Activated CD4-positive, alpha-beta memory T cell treated with anti-CD3 and anti-CD28 coated beads, Interleukin-2, amount 10 ng/mL, durations not matched to agents 7 days and 5 days (primary cell): ENCODE results near the gene YEATS2. TPM values are rescaled to one million over a fixed set of nuclear protein-coding genes. Genes with fewer than 3 reads are reported as not detected.
"Not testable (repeated sequence)": the region's sequence is repeated elsewhere in the genome, so short reads cannot be mapped to it uniquely, and the experiment has no call there.

Experiments used
- CTCF ChIA-PET: fragments of 350-600 bp; sonication (Branson Sonifier 250); formaldehyde crosslinking; loops from one replicate; lab custom pipeline; 2021; ENCODE audit warnings: antibody characterized with exemption, inconsistent platforms; lab: Charles Lee
- POLR2A ChIA-PET: fragments of 350-600 bp; sonication (Branson Sonifier 250); formaldehyde crosslinking; loops from one replicate; lab custom pipeline; 2021; ENCODE audit warnings: antibody characterized with exemption; lab: Charles Lee
- DNase-seq: peaks from one replicate; pipeline ENCODE4 v3.0.0-alpha.2; 2020
- H3K27ac Mint-ChIP-seq: one replicate; pipeline ENCODE4 v1.8.0; 2021; ENCODE audit warnings: mild to moderate bottlenecking, mixed read lengths
- H3K27me3 Mint-ChIP-seq: one replicate; pipeline ENCODE4 v1.8.0; 2021; ENCODE audit warnings: mixed read lengths
- H3K36me3 Mint-ChIP-seq: one replicate; pipeline ENCODE4 v1.8.0; 2021; ENCODE audit warnings: low read depth, mixed read lengths
- H3K4me1 Mint-ChIP-seq: one replicate; pipeline ENCODE4 v1.8.0; 2021; ENCODE audit warnings: mixed read lengths
- H3K4me3 Mint-ChIP-seq: one replicate; pipeline ENCODE4 v1.8.0; 2021; ENCODE audit warnings: mild to moderate bottlenecking, mixed read lengths
- H3K9me3 Mint-ChIP-seq: one replicate; pipeline ENCODE4 v1.8.0; 2021; ENCODE audit warnings: mixed read lengths
- total RNA-seq, 2 experiments: library from RNA; stranded (reverse); gene quantifications; one replicate each; pipeline ENCODE4 v1.2.3, GENCODE V29; 2021

YEATS2 gene
- total RNA-seq, 2 experiments from 2014 or later = 51.7 to 56.5 TPM

DNA sequence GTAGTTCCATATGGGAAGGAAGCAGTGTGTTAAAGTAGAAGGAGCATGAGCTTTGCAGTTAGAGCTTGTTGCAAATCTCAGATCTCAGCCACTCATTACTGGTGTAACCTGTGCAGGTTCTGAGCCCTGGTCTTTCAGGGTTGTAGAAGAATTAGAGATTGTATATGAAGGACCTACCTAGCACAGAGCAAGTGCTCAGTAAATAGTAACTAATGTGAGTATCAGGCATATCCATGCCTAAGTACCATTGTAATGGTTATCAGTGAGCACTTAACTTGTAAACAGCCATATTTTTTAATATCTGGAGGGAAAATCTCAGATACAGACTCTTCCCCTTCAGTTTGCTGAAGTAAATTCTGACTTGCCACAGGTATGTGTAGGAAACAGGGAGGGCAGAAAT is 68.5 kb downstream of the YEATS2 start:
- peaks cover 20% of the 10 kb centered on the region for H3K4me1 Mint-ChIP-seq
- no peak for DNase-seq
- no peaks in the 10 kb centered on the region for H3K27me3 Mint-ChIP-seq
- no peak overlapping the region for H3K4me3 Mint-ChIP-seq
- H3K27ac Mint-ChIP-seq = peak overlapping the region; percentile 2
- ChIA-PET CTCF (interaction anchor here (1.0 to 2.3 kb wide), 12 partner anchors 10 to 381 kb away, joined by 3 to 43 read pairs (median 4); partner anchors contain the start of gene PARL), POLR2A (interaction anchor here (1.2 kb wide), 1 partner anchor 69 kb away, joined by 3 read pairs; the partner anchor contains the start of gene YEATS2)
- H3K9me3 Mint-ChIP-seq = no peaks in the 10 kb centered on the region
- H3K36me3 Mint-ChIP-seq = peaks cover 44% of the 10 kb centered on the region

DNA sequence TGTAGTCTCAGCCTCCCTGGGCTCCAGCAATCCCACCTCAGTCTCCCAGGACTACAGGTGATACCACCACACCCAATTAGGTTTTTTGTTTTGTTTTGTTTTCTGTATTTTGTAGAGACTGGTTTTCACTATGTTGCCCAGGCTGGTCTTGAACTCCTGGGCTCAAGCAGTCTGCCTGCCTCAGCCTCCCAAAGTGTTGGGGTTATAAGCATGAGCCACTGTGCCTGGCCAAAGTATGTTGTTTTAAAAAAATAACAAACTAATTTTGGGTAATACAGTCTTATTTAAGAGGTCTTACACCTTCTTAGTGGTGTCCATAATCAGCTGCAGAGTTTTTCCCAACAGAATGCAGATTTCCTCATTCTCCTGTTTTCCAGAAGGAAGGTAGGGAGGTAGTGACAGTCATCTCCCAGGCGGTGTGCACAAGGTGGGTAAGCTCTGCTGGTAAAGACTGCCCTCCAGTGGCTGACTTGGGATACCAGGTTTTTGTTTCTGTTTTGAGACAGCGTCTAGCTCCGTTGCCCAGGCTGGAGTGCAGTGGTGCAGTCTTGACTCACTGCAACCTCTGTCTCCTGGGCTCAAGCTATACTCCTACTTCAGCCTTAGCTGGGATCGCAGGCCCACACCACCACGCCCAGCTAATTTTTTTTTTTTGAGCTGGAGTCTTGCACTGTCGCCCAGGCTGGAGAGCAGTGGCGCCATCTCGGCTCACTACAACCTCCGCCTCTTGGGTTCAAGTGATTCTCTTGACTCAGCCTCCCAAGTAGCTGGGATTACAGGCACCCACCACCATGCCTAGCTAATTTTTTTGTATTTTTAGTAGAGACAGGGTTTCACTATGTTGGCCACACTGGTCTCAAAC is 69.4 kb downstream of the YEATS2 start:
- peak; percentile 79 for DNase-seq
- peaks cover 40% of the 10 kb centered on the region for H3K36me3 Mint-ChIP-seq
- H3K27ac Mint-ChIP-seq = no peak overlapping the region
- peaks cover 20% of the 10 kb centered on the region for H3K4me1 Mint-ChIP-seq
- no peak overlapping the region for H3K4me3 Mint-ChIP-seq
- H3K9me3 Mint-ChIP-seq = no peaks in the 10 kb centered on the region
- CTCF ChIA-PET = interaction anchor here (0.6 to 2.3 kb wide), 45 partner anchors 8 to 644 kb away, joined by 3 to 43 read pairs (median 4); partner anchors contain the start of genes MCF2L2, PARL and YEATS2
- no peaks in the 10 kb centered on the region for H3K27me3 Mint-ChIP-seq
- POLR2A ChIA-PET = interaction anchor here (0.6 to 1.1 kb wide), 3 partner anchors 9 to 319 kb away, joined by 3 read pairs; no protein-coding TSS in a partner anchor

DNA sequence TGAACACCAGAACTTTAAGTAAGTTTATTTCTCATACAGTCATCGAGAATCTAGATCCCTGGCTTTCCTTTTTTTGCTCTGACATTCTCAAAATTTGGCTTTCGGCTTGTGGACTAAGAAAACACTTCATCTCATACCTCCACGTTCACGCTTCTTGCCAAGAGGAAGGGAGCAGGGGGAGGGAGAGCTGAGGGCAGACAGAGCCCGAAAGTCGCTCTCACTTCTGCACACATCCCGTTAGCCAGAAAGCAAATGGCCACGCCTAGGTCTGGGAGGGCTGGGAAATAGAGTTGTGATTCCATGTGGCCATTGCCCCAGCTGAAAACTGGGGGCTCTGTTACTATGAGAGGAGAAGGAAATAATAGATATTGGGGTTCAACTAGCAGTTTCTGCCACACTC is 70.5 kb downstream of the YEATS2 start:
- no peak overlapping the region for H3K27ac Mint-ChIP-seq
- H3K36me3 Mint-ChIP-seq = peaks cover 37% of the 10 kb centered on the region
- H3K4me1 Mint-ChIP-seq = peaks cover 20% of the 10 kb centered on the region

DNA sequence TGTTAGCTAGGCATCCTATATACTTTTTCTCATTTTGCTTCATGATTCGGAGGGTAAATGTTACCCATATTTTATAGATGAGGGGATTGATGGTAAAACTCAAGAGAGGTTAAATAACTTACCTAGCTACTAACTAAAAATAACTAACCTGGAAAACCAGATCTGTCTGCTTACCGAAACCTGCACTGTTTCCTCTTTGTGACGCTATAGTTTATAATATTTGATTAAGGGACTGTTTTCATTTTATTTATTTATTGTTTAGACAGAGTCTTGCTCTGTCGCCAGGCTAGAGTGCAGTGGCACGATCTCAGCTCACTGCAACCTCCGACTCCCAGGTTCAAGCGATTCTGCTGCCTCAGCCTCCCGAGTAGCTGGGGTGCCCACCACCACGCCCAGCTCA is 71.9 kb downstream of the YEATS2 start:
- POLR2A ChIA-PET = no interaction called here
- CTCF ChIA-PET = interaction anchor here (0.7 to 1.4 kb wide), 2 partner anchors 115 to 301 kb away, joined by 3 to 6 read pairs; partner anchors contain the start of gene PARL
- H3K27ac Mint-ChIP-seq = no peak overlapping the region
- DNase-seq = no peak
- peaks cover 47% of the 10 kb centered on the region for H3K36me3 Mint-ChIP-seq
- H3K4me1 Mint-ChIP-seq = peaks cover 20% of the 10 kb centered on the region
- no peaks in the 10 kb centered on the region for H3K9me3 Mint-ChIP-seq
- H3K27me3 Mint-ChIP-seq = no peaks in the 10 kb centered on the region
- H3K4me3 Mint-ChIP-seq = no peak overlapping the region

More for the DNA sequence above, 70.5 kb downstream of the YEATS2 start:
- Mint-ChIP-seq H3K27me3 (no peaks in the 10 kb centered on the region), H3K9me3 (no peaks in the 10 kb centered on the region), H3K4me3 (no peak overlapping the region)
- ChIA-PET POLR2A (no interaction called here), CTCF (interaction anchor here (1.2 kb wide), 1 partner anchor 139 kb away, joined by 3 read pairs; no protein-coding TSS in a partner anchor)
- DNase-seq = no peak

DNA sequence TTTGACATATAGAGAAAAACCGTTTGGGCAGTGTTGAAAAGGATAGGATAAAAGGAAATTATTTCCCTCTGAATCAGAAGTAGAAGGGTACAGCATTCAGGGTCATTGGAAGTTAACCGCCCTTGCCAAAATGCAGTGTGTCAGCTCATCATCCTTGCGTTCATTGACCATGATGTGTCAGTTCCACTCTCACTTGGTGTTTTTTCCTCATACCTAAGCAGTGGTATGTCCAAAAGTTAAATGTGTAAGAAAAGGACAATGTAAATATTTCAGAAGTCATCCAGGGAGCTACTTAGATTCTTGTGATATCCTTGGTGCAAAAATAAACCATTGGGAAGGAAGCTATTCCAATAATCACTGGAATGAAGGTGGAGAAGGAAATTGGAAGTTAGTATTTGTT is 77.0 kb downstream of the YEATS2 start:
- Mint-ChIP-seq H3K9me3 (no peaks in the 10 kb centered on the region), H3K4me1 (no peaks in the 10 kb centered on the region), H3K4me3 (no peak overlapping the region), H3K27ac (no peak overlapping the region), H3K36me3 (peaks cover 63% of the 10 kb centered on the region), H3K27me3 (no peaks in the 10 kb centered on the region)
- ChIA-PET CTCF (no interaction called here), POLR2A (no interaction called here)
- no peak for DNase-seq

DNA sequence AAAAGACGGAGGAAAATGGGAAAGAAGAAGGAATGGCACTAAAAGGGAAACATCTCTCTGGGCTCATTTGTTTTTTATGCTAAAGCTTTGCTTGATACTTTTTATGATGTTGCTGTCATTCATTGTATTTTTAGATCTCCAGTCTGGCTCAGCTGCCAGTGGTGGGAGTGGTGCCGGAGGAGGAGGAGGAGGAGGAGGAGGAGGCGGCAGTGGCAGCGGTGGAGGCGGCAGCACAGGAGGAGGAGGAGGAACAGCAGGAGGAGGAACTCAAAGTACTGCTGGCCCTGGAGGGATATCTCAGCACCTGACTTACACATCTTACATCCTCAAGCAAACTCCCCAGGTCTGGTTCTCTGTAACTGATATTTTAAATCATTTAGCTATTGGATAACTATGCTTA is 78.2 kb downstream of the YEATS2 start:
- no peak overlapping the region for H3K27ac Mint-ChIP-seq
- H3K4me1 Mint-ChIP-seq = no peaks in the 10 kb centered on the region
- H3K27me3 Mint-ChIP-seq = no peaks in the 10 kb centered on the region
- POLR2A ChIA-PET = no interaction called here
- no peak overlapping the region for H3K4me3 Mint-ChIP-seq
- no peaks in the 10 kb centered on the region for H3K9me3 Mint-ChIP-seq
- DNase-seq = no peak
- CTCF ChIA-PET = interaction anchor here (1.1 kb wide), 1 partner anchor 9 kb away, joined by 6 read pairs; no protein-coding TSS in a partner anchor
- peaks cover 67% of the 10 kb centered on the region for H3K36me3 Mint-ChIP-seq

DNA sequence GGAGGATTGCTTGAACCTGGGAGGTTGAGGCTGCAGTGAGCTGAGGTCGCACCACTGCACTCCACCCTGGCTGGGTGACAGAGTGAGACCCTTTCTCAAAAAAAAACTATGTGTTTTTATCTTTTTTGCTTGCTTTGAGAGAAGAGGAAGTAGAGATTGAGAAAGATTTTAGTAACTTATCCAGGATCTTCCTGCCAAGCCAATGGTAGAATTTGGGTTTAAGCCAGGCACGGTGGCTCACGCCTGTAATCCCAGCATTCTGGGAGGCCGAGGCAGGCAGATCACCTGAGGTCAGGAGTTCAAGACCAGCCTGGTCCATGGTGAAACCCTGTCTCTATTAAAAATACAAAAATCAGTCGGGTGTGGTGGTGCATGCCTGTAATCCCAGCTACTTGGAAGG is 78.9 kb downstream of the YEATS2 start:
- DNase-seq, H3K4me1 Mint-ChIP-seq, POLR2A ChIA-PET, H3K4me3 Mint-ChIP-seq, H3K9me3 Mint-ChIP-seq, H3K27me3 Mint-ChIP-seq, H3K27ac Mint-ChIP-seq: not testable (repeated sequence)
- peaks cover 67% of the 10 kb centered on the region for H3K36me3 Mint-ChIP-seq
- CTCF ChIA-PET = interaction anchor here (1.1 kb wide), 1 partner anchor 10 kb away, joined by 6 read pairs; no protein-coding TSS in a partner anchor

DNA sequence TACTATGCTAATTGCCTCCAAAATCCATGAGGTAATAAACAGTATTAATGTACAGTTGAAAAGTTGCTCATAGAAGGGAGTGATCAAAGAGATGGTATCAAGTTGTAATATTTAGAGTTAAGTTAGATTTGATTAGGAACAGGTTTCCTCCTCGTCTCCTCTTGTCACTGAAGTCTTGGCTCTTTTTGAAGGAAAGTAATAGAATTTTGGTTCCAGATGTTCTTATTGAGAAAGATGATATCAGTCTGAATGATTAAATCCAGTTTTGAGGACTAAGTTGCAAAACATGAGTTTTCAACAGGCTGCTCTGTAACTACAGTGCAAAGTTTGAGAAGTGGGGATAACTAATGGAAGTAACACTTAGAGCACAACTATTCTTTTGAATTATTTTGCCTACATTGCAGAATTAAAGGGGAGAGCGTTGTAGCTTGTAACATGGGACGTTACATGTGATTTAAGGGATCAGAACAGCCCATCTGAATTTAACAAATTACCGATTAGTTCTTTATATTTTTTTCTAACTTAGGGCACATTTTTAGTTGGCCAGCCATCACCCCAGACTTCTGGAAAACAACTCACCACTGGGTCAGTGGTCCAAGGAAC is 79.5 kb downstream of the YEATS2 start:
- no peaks in the 10 kb centered on the region for H3K9me3 Mint-ChIP-seq

DNA sequence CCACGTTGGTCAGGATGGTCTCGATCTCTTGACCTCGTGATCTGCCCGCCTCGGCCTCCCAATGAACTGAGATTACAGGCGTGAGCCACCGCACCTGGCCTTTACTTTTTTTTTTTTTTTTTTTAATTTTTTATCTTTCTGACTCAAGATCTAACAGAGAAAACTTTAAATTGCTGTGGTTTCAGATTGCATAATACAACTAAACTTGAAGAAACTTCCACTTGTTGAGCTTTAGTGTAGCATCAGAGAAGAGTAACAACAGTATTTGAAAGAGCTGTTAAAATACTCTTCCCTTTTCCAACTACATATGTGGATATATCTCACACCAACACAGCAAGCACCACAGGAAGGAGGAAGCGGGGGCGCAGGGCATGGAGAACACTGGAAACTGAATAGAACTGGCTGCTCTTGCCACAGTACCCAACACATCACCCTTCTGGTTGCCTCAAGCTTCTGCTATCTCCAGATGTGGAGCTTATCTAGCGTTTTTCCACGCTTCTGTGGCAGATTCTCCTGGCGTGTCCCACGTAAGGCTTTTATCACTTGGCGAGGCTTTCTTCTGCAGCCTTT is 82.4 kb downstream of the YEATS2 start:
- DNase-seq = no peak
- ChIA-PET POLR2A (interaction anchor here (0.5 kb wide), 1 partner anchor 12 kb away, joined by 3 read pairs; no protein-coding TSS in a partner anchor), CTCF (interaction anchor here (0.7 to 4.0 kb wide), 2 partner anchors 10 to 13 kb away, joined by 5 to 15 read pairs; no protein-coding TSS in a partner anchor)
- H3K27me3 Mint-ChIP-seq = no peaks in the 10 kb centered on the region
- no peak overlapping the region for H3K4me3 Mint-ChIP-seq
- no peak overlapping the region for H3K27ac Mint-ChIP-seq
- H3K36me3 Mint-ChIP-seq = peaks cover 75% of the 10 kb centered on the region
- no peaks in the 10 kb centered on the region for H3K9me3 Mint-ChIP-seq
- peaks cover 3% of the 10 kb centered on the region for H3K4me1 Mint-ChIP-seq

More for the DNA sequence above, 79.5 kb downstream of the YEATS2 start:
- ChIA-PET POLR2A (no interaction called here), CTCF (no interaction called here)
- no peak for DNase-seq
- peaks cover 71% of the 10 kb centered on the region for H3K36me3 Mint-ChIP-seq
- H3K27ac Mint-ChIP-seq = no peak overlapping the region
- no peak overlapping the region for H3K4me3 Mint-ChIP-seq
- H3K27me3 Mint-ChIP-seq = no peaks in the 10 kb centered on the region
- H3K4me1 Mint-ChIP-seq = no peaks in the 10 kb centered on the region

GRCh38 chr3:183781246-183781645 is 83.6 kb downstream of the YEATS2 start:
- no peak for DNase-seq
- Mint-ChIP-seq H3K36me3 (peaks cover 71% of the 10 kb centered on the region), H3K27ac (no peak overlapping the region), H3K27me3 (no peaks in the 10 kb centered on the region), H3K4me1 (peaks cover 3% of the 10 kb centered on the region), H3K9me3 (no peaks in the 10 kb centered on the region), H3K4me3 (no peak overlapping the region)
- ChIA-PET CTCF (interaction anchor here (4.0 kb wide), 1 partner anchor 15 kb away, joined by 15 read pairs; no protein-coding TSS in a partner anchor), POLR2A (no interaction called here)

GRCh38 chr3:183782576-183783276 is 85.1 kb downstream of the YEATS2 start:
- H3K4me1 Mint-ChIP-seq = peaks cover 3% of the 10 kb centered on the region
- no peak overlapping the region for H3K4me3 Mint-ChIP-seq
- H3K27ac Mint-ChIP-seq = no peak overlapping the region
- H3K9me3 Mint-ChIP-seq = no peaks in the 10 kb centered on the region
- no peaks in the 10 kb centered on the region for H3K27me3 Mint-ChIP-seq
- H3K36me3 Mint-ChIP-seq = peaks cover 72% of the 10 kb centered on the region
- ChIA-PET CTCF (no interaction called here), POLR2A (no interaction called here)
- DNase-seq = no peak

DNA sequence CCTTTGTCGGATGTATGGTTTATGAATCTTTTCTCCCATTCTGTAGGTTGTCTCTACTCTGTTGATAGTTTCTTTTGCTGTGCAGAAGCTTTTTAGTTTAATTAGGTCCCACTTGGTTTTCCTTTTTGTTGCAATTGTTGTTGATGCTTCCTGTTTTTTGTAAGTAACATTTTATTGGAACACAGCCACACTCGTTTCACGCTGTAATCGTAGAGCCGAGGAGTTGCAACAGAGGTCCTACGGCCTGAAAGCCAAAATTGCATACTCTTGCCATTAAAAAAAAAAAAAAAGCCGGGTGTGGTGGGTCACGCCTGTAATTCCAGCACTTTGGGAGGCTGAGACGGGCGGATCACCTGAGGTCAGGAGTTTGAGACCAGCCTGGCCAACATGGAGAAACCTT is 86.9 kb downstream of the YEATS2 start:
- H3K36me3 Mint-ChIP-seq = peaks cover 72% of the 10 kb centered on the region
- not testable (repeated sequence) for H3K27ac Mint-ChIP-seq

More for the DNA sequence above, 86.9 kb downstream of the YEATS2 start:
- DNase-seq, CTCF ChIA-PET, H3K9me3 Mint-ChIP-seq, H3K4me1 Mint-ChIP-seq, POLR2A ChIA-PET, H3K4me3 Mint-ChIP-seq, H3K27me3 Mint-ChIP-seq: not testable (repeated sequence)
